ENCODE measurements around the gene PVALEF. TPM values are rescaled to one million over a fixed set of nuclear protein-coding genes. Genes with fewer than 3 reads are reported as not detected.

PVALEF gene
- total and polyA plus RNA-seq, 2 of the 13 experiments (the other 11 are each of a cell fraction or from before 2014, with no cell fraction given), result 0.18 TPM

- TF ChIP-seq ZBTB40 (IDR thresholded peaks at IDR 0.05) (no peak), ZBTB40 (CRISPR knock-in tag; IDR thresholded peaks at IDR 0.05) (peak; percentile 37; the same call in 1 of the 2 replicates), GABPA (IDR thresholded peaks at IDR 0.05; ENCODE audit: low read depth, low read length) (0 out of 2 replicates have a peak, but pooled peaks have one; percentile 19), GABPA (CRISPR knock-in tag; IDR thresholded peaks at IDR 0.05; ENCODE audit: low read depth) (no peak), ZNF776 (CRISPR knock-in tag; IDR thresholded peaks at IDR 0.05) (no peak; the same call in 1 of the 2 replicates), MTF2 (CRISPR knock-in tag; IDR thresholded peaks at IDR 0.05; ENCODE audit: borderline replicate concordance) (peak; percentile 64), MXD3 (CRISPR knock-in tag; IDR thresholded peaks at IDR 0.05) (peak; percentile 53; the same call in 1 of the 2 replicates), PHF8 (CRISPR knock-in tag; IDR thresholded peaks at IDR 0.05) (peak; percentile 91)
Observed at GRCh38 chr17:81165246-81166032, at the start of gene PVALEF (continued).
